Ovary (tissue), 3 donors: ENCODE results near the gene CEMIP.

Source experiments
- CTCF ChIP-seq, 3 donors: fragments of 450-650 bp in 2 of 3; fragments of 200-600 bp in 1 of 3; IDR thresholded peaks; one replicate each; pipeline versions ENCODE4 v1.5.1 to v1.8.0; 2016 to 2022; ENCODE audit warnings: antibody characterized with exemption in 3 of 3, mild to moderate bottlenecking in 1 of 3
- EP300 ChIP-seq: sonication (generic); formaldehyde crosslinking; IDR thresholded peaks from one replicate; pipeline ENCODE4 v1.6.1; 2017; ENCODE audit warnings: antibody characterized with exemption
- POLR2A ChIP-seq: fragments of 450-650 bp; IDR thresholded peaks from one replicate; pipeline ENCODE4 v1.6.1; 2017; ENCODE audit warnings: antibody characterized with exemption, mild to moderate bottlenecking, moderate library complexity
- donor health status: DM: no; HTN: no; CAD: no.

GRCh38 chr15:80937718-80938117 is 158.5 kb downstream of the CEMIP start:
- TF ChIP-seq CTCF (IDR thresholded peaks at IDR 0.05) (no peak), EP300 (no peak), POLR2A (no peak)
